GM23338 (cell line): Measurements from ENCODE around the gene FN3K. TPM values are rescaled to one million over a fixed set of nuclear protein-coding genes. Genes with fewer than 3 reads are reported as not detected.

Experiments used
- ATAC-seq: fragments of 200-7000 bp; cut with Tn5 transposase; 3 replicates; pipeline ENCODE4 v1.9.1; 2020
- DNase-seq: peaks from one replicate; pipeline ENCODE4 v3.0.0-alpha.2; 2015; ENCODE audit warnings: low spot score
- H2AFZ ChIP-seq: fragments of 200-600 bp; sonication (generic); 2 replicates; pipeline ENCODE4 v1.8.0; 2016; ENCODE audit warnings: antibody characterized with exemption, mild to moderate bottlenecking, moderate library complexity
- H3F3A ChIP-seq: fragments of 200-600 bp; sonication (generic); replicated peaks from 2 replicates; pipeline ENCODE4 v1.8.0; 2017; ENCODE audit warnings: antibody characterized with exemption, mixed run types, low read depth
- H3K27ac ChIP-seq: fragments of 200-600 bp; sonication (generic); 2 replicates; pipeline ENCODE4 v1.6.1; 2016; ENCODE audit warnings: low read depth
- H3K27me3 ChIP-seq: fragments of 200-600 bp; sonication (generic); 2 replicates; pipeline ENCODE4 v1.8.0; 2016; ENCODE audit warnings: mild to moderate bottlenecking, mixed run types, moderate library complexity; ENCODE audit not compliant: insufficient read depth
- H3K36me3 ChIP-seq: fragments of 200-600 bp; sonication (generic); 2 replicates; pipeline ENCODE4 v1.8.0; 2016; ENCODE audit warnings: mild to moderate bottlenecking; ENCODE audit not compliant: insufficient read depth
- H3K4me1 ChIP-seq: fragments of 200-600 bp; sonication (generic); 2 replicates; pipeline ENCODE4 v1.8.0; 2016; ENCODE audit warnings: mild to moderate bottlenecking, moderate library complexity; ENCODE audit not compliant: insufficient read depth
- H3K4me2 ChIP-seq: fragments of 200-600 bp; sonication (generic); 2 replicates; pipeline ENCODE4 v1.7.1; 2017; ENCODE audit warnings: mixed run types
- H3K4me3 ChIP-seq: fragments of 200-600 bp; sonication (generic); 2 replicates; pipeline ENCODE4 v1.6.1; 2016; ENCODE audit warnings: mixed run types
- H3K79me2 ChIP-seq: fragments of 200-600 bp; sonication (generic); replicated peaks from 2 replicates; pipeline ENCODE4 v1.8.0; 2017; ENCODE audit warnings: mild to moderate bottlenecking; ENCODE audit not compliant: insufficient read depth
- H3K9me2 ChIP-seq: fragments of 200-600 bp; sonication (generic); 2 replicates; pipeline ENCODE4 v1.8.0; 2017; ENCODE audit not compliant: insufficient read depth
- H4K20me1 ChIP-seq: fragments of 200-600 bp; sonication (generic); replicated peaks from 2 replicates; pipeline ENCODE4 v1.8.0; 2017; ENCODE audit warnings: mild to moderate bottlenecking; ENCODE audit not compliant: insufficient read depth
- H3K27ac Mint-ChIP-seq: 2 replicates; pipeline ENCODE4 v1.8.0; 2020; ENCODE audit warnings: inconsistent platforms, mild to moderate bottlenecking, moderate library complexity, mixed read lengths
- H3K27me3 Mint-ChIP-seq: 3 replicates; pipeline ENCODE4 v1.8.0; 2022; ENCODE audit warnings: low read depth, mild to moderate bottlenecking, moderate library complexity, mixed read lengths, inconsistent platforms; ENCODE audit not compliant: insufficient read depth, poor library complexity
- H3K36me3 Mint-ChIP-seq: 3 replicates; pipeline ENCODE4 v1.8.0; 2021; ENCODE audit warnings: low read depth, mild to moderate bottlenecking, inconsistent platforms, moderate library complexity, mixed read lengths
- H3K4me1 Mint-ChIP-seq: 3 replicates; pipeline ENCODE4 v1.8.0; 2020; ENCODE audit warnings: mild to moderate bottlenecking, inconsistent platforms, mixed read lengths
- H3K4me3 Mint-ChIP-seq: 3 replicates; pipeline ENCODE4 v1.8.0; 2021; ENCODE audit warnings: moderate library complexity, mild to moderate bottlenecking, inconsistent platforms, mixed read lengths
- H3K9me3 Mint-ChIP-seq: 3 replicates; pipeline ENCODE4 v1.8.0; 2020; ENCODE audit warnings: moderate library complexity, mild to moderate bottlenecking, inconsistent platforms, mixed read lengths
- CREB1 ChIP-seq: fragments of 250-450 bp; sonication (Bioruptor Pico); IDR thresholded peaks from 2 replicates; pipeline ENCODE4 v1.5.0; 2020; ENCODE audit warnings: low read depth, mild to moderate bottlenecking, moderate library complexity
- ETS1 ChIP-seq: IDR thresholded peaks from 2 replicates; pipeline ENCODE4 v1.6.1; 2016; ENCODE audit warnings: antibody characterized with exemption
- EZH2 ChIP-seq: fragments of 200-600 bp; sonication (generic); IDR thresholded peaks from one replicate; pipeline ENCODE4 v1.8.0; 2017; ENCODE audit warnings: antibody characterized with exemption, mild to moderate bottlenecking, low read depth; ENCODE audit not compliant: unreplicated experiment
- EZH2phosphoT487 ChIP-seq: fragments of 200-600 bp; sonication (generic); IDR thresholded peaks from one replicate; pipeline ENCODE4 v1.8.1; 2018; ENCODE audit warnings: antibody characterized with exemption; ENCODE audit not compliant: unreplicated experiment
- JUNB ChIP-seq: IDR thresholded peaks from one replicate; pipeline ENCODE4 v1.6.1; 2016; ENCODE audit warnings: antibody characterized with exemption; ENCODE audit not compliant: unreplicated experiment
- STAT1 ChIP-seq: IDR thresholded peaks from one replicate; pipeline ENCODE4 v1.6.1; 2016; ENCODE audit warnings: antibody characterized with exemption; ENCODE audit not compliant: unreplicated experiment
- ZNF462 ChIP-seq: fragments of 250-450 bp; sonication (Bioruptor Pico); IDR thresholded peaks from 2 replicates; pipeline ENCODE4 v1.5.0; 2020; ENCODE audit warnings: mild to moderate bottlenecking, moderate library complexity
- polyA plus RNA-seq: library from polyadenylated mRNA; unstranded; fragments of >200 nt; fragmentation: Nextera tagmentation; extraction: Ambion mirVana; gene quantifications from 2 replicates; pipeline ENCODE4 v1.2.1, GENCODE V29; 2016
- total RNA-seq: library from RNA; depleted of rRNA; stranded (reverse); fragments of >200 nt; shearing (Covaris generic); gene quantifications from 2 replicates; pipeline ENCODE4 v1.2.3, GENCODE V29; 2014

FN3K gene
- total and polyA plus RNA-seq, 2 experiments from 2014 or later: 5.3 to 12.9 TPM

GRCh38 chr17:82723169-82723807 lies 12.1 kb upstream of the FN3K start:
- Mint-ChIP-seq H3K27ac (no peak overlapping the region; the same call in 1 of the 2 replicates), H3K4me3 (no peak overlapping the region), H3K36me3 (peaks cover 29% of the 10 kb centered on the region), H3K9me3 (no peaks in the 10 kb centered on the region), H3K4me1 (no peaks in the 10 kb centered on the region; the same call in 2 of the 3 replicates), H3K27me3 (peaks cover 1% of the 10 kb centered on the region)
- DNase-seq (no peak), ATAC-seq (no peak)
- Histone ChIP-seq H3K4me1 (no peaks in the 10 kb centered on the region), H3K27ac (no peak overlapping the region), H3F3A (no peaks in the 10 kb centered on the region), H3K79me2 (no peaks in the 10 kb centered on the region), H3K9me2 (no peaks in the 10 kb centered on the region), H3K4me3 (no peak overlapping the region), H3K27me3 (no peaks in the 10 kb centered on the region), H4K20me1 (no peaks in the 10 kb centered on the region), H3K36me3 (no peaks in the 10 kb centered on the region), H3K4me2 (no peak overlapping the region), H2AFZ (no peak overlapping the region)
- no peak for TF ChIP-seq STAT1
- no peak for TF ChIP-seq EZH2
- no peak for TF ChIP-seq ETS1
- no peak for TF ChIP-seq CREB1 (CRISPR knock-in tag)
- no peak for TF ChIP-seq JUNB

GRCh38 chr17:82726427-82726826 lies 9.0 kb upstream of the FN3K start:
- DNase-seq: no peak
- peaks cover 19% of the 10 kb centered on the region for H3K36me3 Mint-ChIP-seq
- Histone ChIP-seq H4K20me1 (no peaks in the 10 kb centered on the region), H3K27ac (no peak overlapping the region), H3K9me2 (no peaks in the 10 kb centered on the region), H2AFZ (no peak overlapping the region), H3K4me2 (no peak overlapping the region), H3K4me3 (no peak overlapping the region), H3F3A (no peaks in the 10 kb centered on the region), H3K79me2 (no peaks in the 10 kb centered on the region), H3K36me3 (no peaks in the 10 kb centered on the region), H3K27me3 (no peaks in the 10 kb centered on the region), H3K4me1 (no peaks in the 10 kb centered on the region)
- ATAC-seq: no peak
- no peak overlapping the region for H3K4me3 Mint-ChIP-seq
- H3K27me3 Mint-ChIP-seq: peaks cover 1% of the 10 kb centered on the region
- H3K27ac Mint-ChIP-seq: no peak overlapping the region
- no peaks in the 10 kb centered on the region for H3K9me3 Mint-ChIP-seq
- H3K4me1 Mint-ChIP-seq: no peaks in the 10 kb centered on the region; the same call in 2 of the 3 replicates
- TF ChIP-seq JUNB (no peak), EZH2 (no peak)

GRCh38 chr17:82729479-82730260 lies 5.7 kb upstream of the FN3K start:
- no peaks in the 10 kb centered on the region for H3K4me1 ChIP-seq
- H3K9me2 ChIP-seq: no peaks in the 10 kb centered on the region
- Mint-ChIP-seq H3K9me3 (peaks cover 3% of the 10 kb centered on the region; the same call in 1 of the 3 replicates), H3K4me3 (no peak overlapping the region), H3K27me3 (peaks cover 8% of the 10 kb centered on the region), H3K27ac (no peak overlapping the region), H3K4me1 (no peaks in the 10 kb centered on the region), H3K36me3 (peaks cover 12% of the 10 kb centered on the region)
- H3F3A ChIP-seq: no peaks in the 10 kb centered on the region
- H3K4me3 ChIP-seq: no peak overlapping the region
- no peaks in the 10 kb centered on the region for H3K36me3 ChIP-seq
- H2AFZ ChIP-seq: no peak overlapping the region
- ATAC-seq: peak; percentile 62
- H4K20me1 ChIP-seq: no peaks in the 10 kb centered on the region
- H3K27ac ChIP-seq: no peak overlapping the region
- H3K27me3 ChIP-seq: peaks cover under 1% of the 10 kb centered on the region; the same call in 1 of the 2 replicates
- H3K4me2 ChIP-seq: no peak overlapping the region
- no peaks in the 10 kb centered on the region for H3K79me2 ChIP-seq
- no peak for DNase-seq
- TF ChIP-seq EZH2phosphoT487: no peak
- no peak for TF ChIP-seq JUNB
- no peak for TF ChIP-seq ZNF462 (CRISPR knock-in tag)
- no peak for TF ChIP-seq CREB1 (CRISPR knock-in tag)
- TF ChIP-seq EZH2: no peak
